CD4-positive, alpha-beta T cell (primary cell): ENCODE data around the gene LINGO1. TPM values are rescaled to one million over a fixed set of nuclear protein-coding genes. Genes with fewer than 3 reads are reported as not detected.

Experiments
- ATAC-seq: fragments of 200-7000 bp; cut with Tn5 transposase; one replicate; pipeline ENCODE4 v1.10.0; 2022; ENCODE audit warnings: mild to moderate bottlenecking; ENCODE audit not compliant: poor library complexity
- CTCF ChIA-PET: fragments of 350-600 bp; sonication (Branson Sonifier 250); formaldehyde crosslinking; loops from one replicate; lab custom pipeline; 2021; ENCODE audit warnings: antibody characterized with exemption, inconsistent platforms; lab: Charles Lee
- POLR2A ChIA-PET: fragments of 350-600 bp; sonication (Branson Sonifier 250); formaldehyde crosslinking; loops from one replicate; lab custom pipeline; 2021; ENCODE audit warnings: antibody characterized with exemption, inconsistent platforms; lab: Charles Lee
- DNase-seq, 14 experiments: peaks; one replicate each; pipeline ENCODE4 v3.0.0-alpha.2; 2013 to 2020; ENCODE audit warnings: mixed read lengths in 2 of 14
- H3K27ac ChIP-seq, 2 donors: one replicate each; pipeline versions ENCODE4 v1.5.1 to v1.7.0; 2013; ENCODE audit warnings: low read length in 2 of 2, low read depth in 1 of 2, mild to moderate bottlenecking in 1 of 2
- H3K27me3 ChIP-seq, 2 experiments: 1 replicate in 1 of 2; 2 replicates in 1 of 2; pipeline versions ENCODE4 v1.6.1 to v1.7.0; 2013; ENCODE audit warnings: low read length in 2 of 2, control low read depth in 1 of 2, mild to moderate bottlenecking in 1 of 2, moderate library complexity in 1 of 2; ENCODE audit not compliant: insufficient read depth in 2 of 2, control insufficient read depth in 1 of 2
- H3K36me3 ChIP-seq: one replicate; pipeline ENCODE4 v1.6.1; 2013; ENCODE audit warnings: low read length, control low read depth; ENCODE audit not compliant: insufficient read depth
- H3K4me1 ChIP-seq: one replicate; pipeline ENCODE4 v1.6.1; 2013; ENCODE audit warnings: low read length, control low read depth; ENCODE audit not compliant: insufficient read depth
- H3K4me3 ChIP-seq: one replicate; pipeline ENCODE4 v1.5.1; 2013; ENCODE audit warnings: mild to moderate bottlenecking, low read length, moderate library complexity
- H3K9me3 ChIP-seq, 2 experiments: 1 replicate in 1 of 2; 2 replicates in 1 of 2; pipeline versions ENCODE4 v1.6.1 to v1.7.0; 2013; ENCODE audit warnings: low read length in 2 of 2, mild to moderate bottlenecking in 2 of 2, control low read depth in 1 of 2, moderate library complexity in 1 of 2; ENCODE audit not compliant: control insufficient read depth in 1 of 2, insufficient read depth in 1 of 2
- H3K27ac Mint-ChIP-seq: one replicate; pipeline ENCODE4 v1.8.0; 2020; ENCODE audit warnings: mixed read lengths
- H3K27me3 Mint-ChIP-seq: one replicate; pipeline ENCODE4 v1.8.0; 2021; ENCODE audit warnings: mixed read lengths
- H3K36me3 Mint-ChIP-seq: one replicate; pipeline ENCODE4 v1.8.0; 2021; ENCODE audit warnings: low read depth, mixed read lengths
- H3K4me1 Mint-ChIP-seq: one replicate; pipeline ENCODE4 v1.8.0; 2021; ENCODE audit warnings: low read depth, mixed read lengths
- H3K4me3 Mint-ChIP-seq: one replicate; pipeline ENCODE4 v1.8.0; 2020; ENCODE audit warnings: mild to moderate bottlenecking, mixed read lengths
- H3K9me3 Mint-ChIP-seq: one replicate; pipeline ENCODE4 v1.8.0; 2020; ENCODE audit warnings: mixed read lengths
- intact Hi-C, 2 experiments: fragments of 100-400 bp; cut with DNase I in 1 of 2; cut with micrococcal nuclease in 1 of 2; formaldehyde crosslinking; loops; one replicate each; pipeline versions ENCODE4 v1.15.1 to v1.9.0; 2023 to 2025; cut with DNase I, micrococcal nuclease
- total RNA-seq, 174 experiments: library from RNA in 2 of 174; stranded (reverse) in 2 of 174; gene quantifications; one replicate each; pipeline ENCODE4 v1.2.3 and lab custom pipeline; 2021 to 2026
- TF ChIP-seq, protein P1 (sequence below): fragments of 200-600 bp; IDR thresholded peaks from one replicate; pipeline ENCODE4 v1.8.0; 2022; ENCODE audit warnings: antibody characterized with exemption, mild to moderate bottlenecking

The LINGO1 gene
- total RNA-seq, 2 experiments from 2014 or later: not detected

DNA sequence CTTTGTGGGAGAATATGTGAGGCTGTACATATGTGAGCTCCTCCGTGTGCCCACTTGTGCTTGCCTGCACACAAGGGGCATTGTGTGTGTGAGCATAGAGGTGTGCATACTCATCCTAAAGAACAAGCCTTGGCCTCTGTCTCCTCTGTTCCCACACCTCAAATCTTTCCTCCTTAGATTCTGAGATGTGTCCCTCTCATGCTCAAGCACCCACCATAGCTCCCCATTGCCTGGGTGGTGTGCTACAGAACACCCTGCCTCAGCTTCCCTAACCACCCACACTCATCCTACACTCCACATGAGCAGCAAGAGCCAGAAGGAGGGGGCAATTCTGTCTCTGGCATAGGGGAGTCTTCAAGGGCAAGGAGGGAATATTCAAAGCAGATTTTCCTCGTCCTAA, 27.7 kb downstream of the LINGO1 start:
- peaks cover 5% of the 10 kb centered on the region for H3K4me1 Mint-ChIP-seq
- no peaks in the 10 kb centered on the region for H3K27me3 ChIP-seq
- peaks cover 9% of the 10 kb centered on the region for H3K27me3 Mint-ChIP-seq
- H3K4me3 ChIP-seq: no peak overlapping the region
- H3K9me3 Mint-ChIP-seq: no peaks in the 10 kb centered on the region
- intact Hi-C loops: no loop called here
- H3K27ac Mint-ChIP-seq: no peak overlapping the region
- POLR2A ChIA-PET: no interaction called here
- no peak overlapping the region for H3K4me3 Mint-ChIP-seq
- ATAC-seq (no peak), DNase-seq (no peak)
- H3K9me3 ChIP-seq: no peaks in the 10 kb centered on the region
- CTCF ChIA-PET: no interaction called here
- H3K36me3 ChIP-seq: no peaks in the 10 kb centered on the region
- no peaks in the 10 kb centered on the region for H3K4me1 ChIP-seq
- no peak overlapping the region for H3K27ac ChIP-seq
- TF ChIP-seq, protein P1, sequence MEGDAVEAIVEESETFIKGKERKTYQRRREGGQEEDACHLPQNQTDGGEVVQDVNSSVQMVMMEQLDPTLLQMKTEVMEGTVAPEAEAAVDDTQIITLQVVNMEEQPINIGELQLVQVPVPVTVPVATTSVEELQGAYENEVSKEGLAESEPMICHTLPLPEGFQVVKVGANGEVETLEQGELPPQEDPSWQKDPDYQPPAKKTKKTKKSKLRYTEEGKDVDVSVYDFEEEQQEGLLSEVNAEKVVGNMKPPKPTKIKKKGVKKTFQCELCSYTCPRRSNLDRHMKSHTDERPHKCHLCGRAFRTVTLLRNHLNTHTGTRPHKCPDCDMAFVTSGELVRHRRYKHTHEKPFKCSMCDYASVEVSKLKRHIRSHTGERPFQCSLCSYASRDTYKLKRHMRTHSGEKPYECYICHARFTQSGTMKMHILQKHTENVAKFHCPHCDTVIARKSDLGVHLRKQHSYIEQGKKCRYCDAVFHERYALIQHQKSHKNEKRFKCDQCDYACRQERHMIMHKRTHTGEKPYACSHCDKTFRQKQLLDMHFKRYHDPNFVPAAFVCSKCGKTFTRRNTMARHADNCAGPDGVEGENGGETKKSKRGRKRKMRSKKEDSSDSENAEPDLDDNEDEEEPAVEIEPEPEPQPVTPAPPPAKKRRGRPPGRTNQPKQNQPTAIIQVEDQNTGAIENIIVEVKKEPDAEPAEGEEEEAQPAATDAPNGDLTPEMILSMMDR: no peak
- H3K36me3 Mint-ChIP-seq: no peaks in the 10 kb centered on the region

DNA sequence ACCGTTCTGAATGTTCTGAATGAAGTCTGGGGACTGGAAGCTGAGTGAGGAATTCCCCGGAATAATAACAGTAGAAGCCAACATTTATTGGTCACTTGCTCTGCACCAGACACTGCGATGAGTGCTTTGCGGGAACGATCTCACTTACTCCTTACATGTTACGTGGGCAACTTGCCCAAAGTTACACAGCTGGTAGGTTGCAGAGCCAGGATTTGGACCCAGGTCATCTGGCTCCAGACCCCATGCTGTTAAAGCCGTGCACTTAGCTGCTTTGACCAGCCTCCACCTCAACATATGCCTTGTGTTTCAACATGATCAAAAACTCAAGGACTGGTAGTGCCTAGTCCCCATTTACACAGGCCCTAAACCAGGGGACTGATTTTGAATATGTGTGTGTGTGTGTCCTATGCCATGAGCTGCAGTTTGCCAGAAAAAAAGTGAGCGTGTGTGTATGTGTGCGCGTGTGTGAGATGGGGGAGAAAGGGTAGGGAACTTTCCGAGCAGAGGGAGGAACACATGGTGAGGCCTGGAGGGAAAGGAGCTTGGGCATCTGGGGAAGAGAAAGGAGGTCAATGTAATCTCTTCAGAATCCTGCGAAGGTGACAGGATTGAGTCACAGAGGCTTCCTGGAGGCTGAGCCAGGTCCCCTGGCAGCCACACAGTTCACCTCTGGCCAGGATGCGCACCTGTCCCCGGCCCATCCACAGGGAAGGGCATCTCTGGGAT, 28.9 kb downstream of the LINGO1 start:
- Histone ChIP-seq H3K9me3 (no peaks in the 10 kb centered on the region), H3K4me1 (no peaks in the 10 kb centered on the region), H3K36me3 (no peaks in the 10 kb centered on the region), H3K27me3 (no peaks in the 10 kb centered on the region), H3K4me3 (no peak overlapping the region), H3K27ac (no peak overlapping the region)
- H3K9me3 Mint-ChIP-seq: no peaks in the 10 kb centered on the region
- ChIA-PET CTCF (no interaction called here), POLR2A (no interaction called here)
- peaks cover 5% of the 10 kb centered on the region for H3K4me1 Mint-ChIP-seq
- no peak overlapping the region for H3K27ac Mint-ChIP-seq
- H3K4me3 Mint-ChIP-seq: no peak overlapping the region
- H3K36me3 Mint-ChIP-seq: no peaks in the 10 kb centered on the region
- intact Hi-C loops: no loop called here
- ATAC-seq: no peak
- no peak for DNase-seq
- TF ChIP-seq, protein P1: no peak
- H3K27me3 Mint-ChIP-seq: peaks cover 9% of the 10 kb centered on the region

DNA sequence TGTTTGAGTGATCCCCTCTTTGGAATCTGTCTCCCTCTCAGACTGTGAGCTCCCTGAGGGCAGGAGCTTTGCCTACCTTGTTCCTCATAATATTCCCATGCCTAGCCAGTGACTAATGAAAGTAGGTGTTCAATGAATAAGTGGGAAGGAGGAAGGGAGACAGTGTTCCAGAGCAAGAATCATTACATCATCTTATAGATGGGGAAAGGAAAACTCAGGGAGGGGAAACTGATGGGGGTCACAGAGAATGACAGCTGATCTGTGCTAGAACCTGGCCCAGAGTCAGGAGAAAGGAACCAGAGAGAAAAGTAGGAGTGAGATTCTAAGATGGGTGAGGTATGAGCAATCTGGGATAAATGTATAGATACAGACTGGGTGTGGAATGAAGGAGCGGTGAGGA, 29.9 kb downstream of the LINGO1 start:
- no peaks in the 10 kb centered on the region for H3K4me1 ChIP-seq
- H3K27me3 ChIP-seq: no peaks in the 10 kb centered on the region
- H3K36me3 Mint-ChIP-seq: no peaks in the 10 kb centered on the region
- DNase-seq: no peak
- H3K36me3 ChIP-seq: no peaks in the 10 kb centered on the region
- peaks cover 5% of the 10 kb centered on the region for H3K4me1 Mint-ChIP-seq
- ATAC-seq: no peak
- TF ChIP-seq, protein P1: no peak
- H3K27ac ChIP-seq: no peak overlapping the region
- no peak overlapping the region for H3K4me3 ChIP-seq
- ChIA-PET CTCF (no interaction called here), POLR2A (no interaction called here)
- no peaks in the 10 kb centered on the region for H3K9me3 ChIP-seq
- no peak overlapping the region for H3K27ac Mint-ChIP-seq
- intact Hi-C loops: no loop called here
- no peaks in the 10 kb centered on the region for H3K9me3 Mint-ChIP-seq
- peaks cover 9% of the 10 kb centered on the region for H3K27me3 Mint-ChIP-seq
- no peak overlapping the region for H3K4me3 Mint-ChIP-seq
